Measurements from ENCODE around the gene RPL14. TPM values are rescaled to one million over a fixed set of nuclear protein-coding genes. Genes with fewer than 3 reads are reported as not detected.

RPL14 gene
- total RNA-seq, 2 experiments from 2014 or later, result 3,410 to 3,594 TPM

DNA sequence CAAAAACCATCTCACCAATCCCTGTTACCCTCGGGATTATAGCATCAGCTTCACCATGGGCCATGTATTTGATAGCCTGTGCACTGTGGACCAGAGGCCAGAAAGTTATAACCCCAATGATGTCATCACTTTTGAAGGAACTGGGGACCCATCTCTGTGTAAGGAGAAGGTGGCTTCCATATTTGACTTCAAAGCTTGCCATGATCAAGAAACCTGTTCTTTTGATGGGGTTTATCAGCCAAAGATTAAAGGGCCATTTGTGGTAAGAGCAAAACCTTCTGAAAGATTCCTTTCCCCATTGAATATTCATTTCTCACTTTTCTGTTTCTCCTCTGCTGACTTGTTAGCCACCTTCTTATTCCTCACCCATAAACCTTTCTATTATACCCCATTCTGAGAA lies 34.3 kb upstream of the RPL14 start:
- intact Hi-C loops (cut with micrococcal nuclease), result no loop called here
- CTCF ChIA-PET, result no interaction called here
- Mint-ChIP-seq H3K4me1 (ENCODE audit: low read depth) (peaks cover 6% of the 10 kb centered on the region), H3K4me3 (no peak overlapping the region), H3K27me3 (no peaks in the 10 kb centered on the region), H3K27ac (no peak overlapping the region), H3K36me3 (ENCODE audit: low read depth) (peaks cover 3% of the 10 kb centered on the region), H3K9me3 (no peaks in the 10 kb centered on the region)
- TF ChIP-seq, protein P1, sequence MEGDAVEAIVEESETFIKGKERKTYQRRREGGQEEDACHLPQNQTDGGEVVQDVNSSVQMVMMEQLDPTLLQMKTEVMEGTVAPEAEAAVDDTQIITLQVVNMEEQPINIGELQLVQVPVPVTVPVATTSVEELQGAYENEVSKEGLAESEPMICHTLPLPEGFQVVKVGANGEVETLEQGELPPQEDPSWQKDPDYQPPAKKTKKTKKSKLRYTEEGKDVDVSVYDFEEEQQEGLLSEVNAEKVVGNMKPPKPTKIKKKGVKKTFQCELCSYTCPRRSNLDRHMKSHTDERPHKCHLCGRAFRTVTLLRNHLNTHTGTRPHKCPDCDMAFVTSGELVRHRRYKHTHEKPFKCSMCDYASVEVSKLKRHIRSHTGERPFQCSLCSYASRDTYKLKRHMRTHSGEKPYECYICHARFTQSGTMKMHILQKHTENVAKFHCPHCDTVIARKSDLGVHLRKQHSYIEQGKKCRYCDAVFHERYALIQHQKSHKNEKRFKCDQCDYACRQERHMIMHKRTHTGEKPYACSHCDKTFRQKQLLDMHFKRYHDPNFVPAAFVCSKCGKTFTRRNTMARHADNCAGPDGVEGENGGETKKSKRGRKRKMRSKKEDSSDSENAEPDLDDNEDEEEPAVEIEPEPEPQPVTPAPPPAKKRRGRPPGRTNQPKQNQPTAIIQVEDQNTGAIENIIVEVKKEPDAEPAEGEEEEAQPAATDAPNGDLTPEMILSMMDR (IDR thresholded peaks at IDR 0.05), result no peak
- ATAC-seq (no peak), DNase-seq (no peak)
- POLR2A ChIA-PET, result no interaction called here

DNA sequence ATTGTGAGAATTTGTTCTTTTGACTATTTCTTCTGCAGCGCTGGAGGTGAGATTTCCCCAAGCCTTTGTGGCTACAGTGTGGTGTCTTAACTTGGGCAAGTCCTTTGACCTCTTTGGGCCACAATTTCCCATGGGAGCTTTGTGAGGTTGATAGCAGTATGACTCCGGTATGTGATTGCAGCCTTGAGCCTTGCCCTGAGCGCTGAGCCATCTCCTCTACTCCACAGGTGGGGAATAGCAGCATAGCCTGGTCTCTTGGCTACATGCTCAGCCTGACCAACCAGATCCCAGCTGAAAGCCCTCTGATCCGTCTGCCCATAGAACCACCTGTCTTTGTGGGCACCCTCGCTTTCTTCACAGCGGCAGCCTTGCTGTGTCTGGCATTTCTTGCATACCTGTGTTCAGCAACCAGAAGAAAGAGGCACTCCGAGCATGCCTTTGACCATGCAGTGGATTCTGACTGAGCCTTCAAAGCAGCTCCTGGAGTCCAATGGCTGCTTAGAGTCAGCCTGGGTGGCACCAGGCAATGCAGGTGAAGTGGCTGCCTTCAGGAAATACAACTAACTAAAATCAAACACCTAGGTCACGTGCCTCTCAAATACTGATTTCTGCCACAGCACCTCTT lies 30.0 kb upstream of the RPL14 start:
- ATAC-seq (no peak), DNase-seq (no peak)
- Mint-ChIP-seq H3K9me3 (no peaks in the 10 kb centered on the region), H3K27me3 (no peaks in the 10 kb centered on the region), H3K36me3 (ENCODE audit: low read depth) (peaks cover 3% of the 10 kb centered on the region), H3K27ac (no peak overlapping the region), H3K4me3 (no peak overlapping the region), H3K4me1 (ENCODE audit: low read depth) (peaks cover 6% of the 10 kb centered on the region)
- intact Hi-C loops (cut with micrococcal nuclease), result no loop called here
- TF ChIP-seq, protein P1 (IDR thresholded peaks at IDR 0.05), result no peak
- ChIA-PET POLR2A (no interaction called here), CTCF (no interaction called here)

- ATAC-seq, result no peak
- no peak overlapping the region for H3K4me3 Mint-ChIP-seq
- no peaks in the 10 kb centered on the region for H3K9me3 Mint-ChIP-seq
- H3K4me1 Mint-ChIP-seq (ENCODE audit: low read depth), result no peaks in the 10 kb centered on the region
- H3K27me3 Mint-ChIP-seq, result no peaks in the 10 kb centered on the region
- no peak for DNase-seq
- ChIA-PET CTCF (no interaction called here), POLR2A (no interaction called here)
- H3K36me3 Mint-ChIP-seq (ENCODE audit: low read depth), result no peaks in the 10 kb centered on the region
- TF ChIP-seq, protein P1 (IDR thresholded peaks at IDR 0.05), result no peak
- intact Hi-C loops (cut with micrococcal nuclease), result no loop called here
- H3K27ac Mint-ChIP-seq, result no peak overlapping the region
These were observed 24.3 kb upstream of the RPL14 start for GRCh38 chr3:40432793-40433192.

- intact Hi-C loops (cut with micrococcal nuclease), result no loop called here
- Mint-ChIP-seq H3K4me3 (no peak overlapping the region), H3K36me3 (ENCODE audit: low read depth) (no peaks in the 10 kb centered on the region), H3K4me1 (ENCODE audit: low read depth) (no peaks in the 10 kb centered on the region), H3K27me3 (no peaks in the 10 kb centered on the region), H3K9me3 (no peaks in the 10 kb centered on the region), H3K27ac (no peak overlapping the region)
- DNase-seq (no peak), ATAC-seq (no peak)
- ChIA-PET POLR2A (no interaction called here), CTCF (no interaction called here)
- TF ChIP-seq, protein P1 (IDR thresholded peaks at IDR 0.05), result no peak
These were observed 19.2 kb upstream of the RPL14 start for GRCh38 chr3:40437889-40438288.

DNA sequence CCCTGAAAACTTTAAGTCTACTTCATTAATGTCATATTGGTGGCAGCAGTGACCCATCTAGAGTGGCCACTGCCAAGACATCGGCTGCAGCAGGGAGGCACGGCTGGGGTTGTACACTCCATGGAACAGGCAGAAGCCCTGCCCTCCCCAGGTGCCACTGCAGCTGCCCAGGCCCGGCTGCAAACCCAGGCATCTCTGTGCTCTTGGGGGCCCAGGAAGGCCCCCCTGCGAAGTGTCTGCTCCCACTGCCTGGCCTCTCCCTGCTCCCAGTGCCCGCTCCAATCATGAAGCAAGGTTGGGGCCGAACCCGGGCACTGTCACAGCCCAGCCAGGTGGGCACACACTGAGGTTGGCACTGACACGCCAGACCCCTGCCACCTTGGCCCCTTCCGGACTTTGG lies 12.1 kb upstream of the RPL14 start:
- no peaks in the 10 kb centered on the region for H3K27me3 Mint-ChIP-seq
- no peaks in the 10 kb centered on the region for H3K9me3 Mint-ChIP-seq
- no peak for ATAC-seq
- DNase-seq, result no peak
- intact Hi-C loops (cut with micrococcal nuclease), result no loop called here
- TF ChIP-seq, protein P1 (IDR thresholded peaks at IDR 0.05), result no peak
- no peak overlapping the region for H3K4me3 Mint-ChIP-seq
- H3K36me3 Mint-ChIP-seq (ENCODE audit: low read depth), result no peaks in the 10 kb centered on the region
- H3K27ac Mint-ChIP-seq, result no peak overlapping the region
- ChIA-PET CTCF (no interaction called here), POLR2A (no interaction called here)
- no peaks in the 10 kb centered on the region for H3K4me1 Mint-ChIP-seq (ENCODE audit: low read depth)
